ENCODE measurements around the gene MVP. TPM values are rescaled to one million over a fixed set of nuclear protein-coding genes. Genes with fewer than 3 reads are reported as not detected.

MVP gene
- total and polyA plus RNA-seq, 3 donors from 2014 or later, result 119 to 224 (median 147) TPM

GRCh38 chr16:29843931-29844330 lies 23.7 kb downstream of the MVP start:
- DNase-seq, result no peak
- no peaks in the 10 kb centered on the region for H3K36me3 ChIP-seq (ENCODE audit: low read depth, missing control alignments)
- intact Hi-C loops (cut with DNase I; ENCODE audit: low total_unique reads), result no loop called here
- no peak overlapping the region for H3K4me3 ChIP-seq
- no peak for TF ChIP-seq POLR2A (IDR thresholded peaks at IDR 0.05)
- no peak overlapping the region for H3K27ac ChIP-seq
- H3K4me1 ChIP-seq, result peaks cover 22% of the 10 kb centered on the region
- WGBS, 2 donors, result 93% methylated on average over 8 of the region's 8 CpGs
- no peaks in the 10 kb centered on the region for H3K9me3 ChIP-seq
- no peaks in the 10 kb centered on the region for H3K27me3 ChIP-seq

GRCh38 chr16:29844575-29845331 lies 24.5 kb downstream of the MVP start:
- TF ChIP-seq POLR2A (IDR thresholded peaks at IDR 0.05), result no peak
- no peak for TF ChIP-seq CTCF (IDR thresholded peaks at IDR 0.05)
- 83 to 85% methylated on average over 18 to 28 of the region's 28 CpGs for WGBS, 2 donors
- intact Hi-C loops (cut with DNase I; ENCODE audit: low total_unique reads), result no loop called here
- Histone ChIP-seq H3K36me3 (ENCODE audit: low read depth, missing control alignments) (no peaks in the 10 kb centered on the region), H3K27ac (peak overlapping the region in 1 of 2 donors; percentile 41), H3K4me1 (peaks cover 26% of the 10 kb centered on the region), H3K4me3 (no peak overlapping the region), H3K27me3 (no peaks in the 10 kb centered on the region), H3K9me3 (no peaks in the 10 kb centered on the region)
- DNase-seq, result peak; percentile 71

- Histone ChIP-seq H3K27ac (no peak overlapping the region), H3K27me3 (no peaks in the 10 kb centered on the region), H3K36me3 (ENCODE audit: low read depth, missing control alignments) (no peaks in the 10 kb centered on the region), H3K4me1 (peaks cover 20% of the 10 kb centered on the region), H3K9me3 (no peaks in the 10 kb centered on the region), H3K4me3 (no peak overlapping the region)
- TF ChIP-seq CTCF (IDR thresholded peaks at IDR 0.05), result no peak
- no peak for TF ChIP-seq POLR2A (IDR thresholded peaks at IDR 0.05)
- DNase-seq, result no peak
- WGBS, 2 donors, result 88 to 97% methylated on average over 18 of the region's 18 CpGs
- intact Hi-C loops (cut with DNase I; ENCODE audit: low total_unique reads), result no loop called here
These were observed 25.4 kb downstream of the MVP start for GRCh38 chr16:29845656-29846055.

- peak; percentile 78 for DNase-seq
- WGBS, 2 donors, result 48 to 67% methylated on average over 6 to 14 of the region's 15 CpGs
- Histone ChIP-seq H3K27ac (no peak overlapping the region), H3K27me3 (no peaks in the 10 kb centered on the region), H3K36me3 (ENCODE audit: low read depth, missing control alignments) (no peaks in the 10 kb centered on the region), H3K9me3 (no peaks in the 10 kb centered on the region), H3K4me1 (peaks cover 19% of the 10 kb centered on the region), H3K4me3 (no peak overlapping the region)
- intact Hi-C loops (cut with DNase I; ENCODE audit: low total_unique reads), result no loop called here
- TF ChIP-seq CTCF (IDR thresholded peaks at IDR 0.05), result peak; percentile 72 to 81 (median 75)
- no peak for TF ChIP-seq POLR2A (IDR thresholded peaks at IDR 0.05)
These were observed 28.4 kb downstream of the MVP start for GRCh38 chr16:29848420-29849297.

- Histone ChIP-seq H3K27ac (no peak overlapping the region), H3K4me3 (no peak overlapping the region), H3K4me1 (peaks cover 19% of the 10 kb centered on the region), H3K27me3 (no peaks in the 10 kb centered on the region), H3K9me3 (no peaks in the 10 kb centered on the region), H3K36me3 (ENCODE audit: low read depth, missing control alignments) (no peaks in the 10 kb centered on the region)
- intact Hi-C loops (cut with DNase I; ENCODE audit: low total_unique reads), result no loop called here
- 48 to 56% methylated on average over 5 of the region's 5 CpGs for WGBS, 2 donors
- peak; percentile 53 for DNase-seq
- TF ChIP-seq POLR2A (IDR thresholded peaks at IDR 0.05) (no peak), CTCF (IDR thresholded peaks at IDR 0.05) (no peak)
These were observed 29.2 kb downstream of the MVP start for GRCh38 chr16:29849505-29849904.
